KBM-7 (cell line): Measurements from ENCODE around the gene LRRC55.

ENCODE experiments used
- DNase-seq: peaks from one replicate; pipeline ENCODE4 v3.0.0-alpha.2; 2015
- in situ Hi-C: fragments of 300-500 bp; cut with MboI; formaldehyde crosslinking; loops from 2 replicates; pipeline ENCODE4 v1.14.3; 2020; ENCODE audit warnings: low sequenced_read_pairs, low pct_unique_long_range_greater_than_20kb, mixed read lengths

LRRC55 gene

GRCh38 chr11:57224537-57224936 lies 42.8 kb downstream of the LRRC55 start:
- in situ Hi-C loops = no loop called here
- DNase-seq = no peak

- in situ Hi-C loops = loop anchor here (25.0 kb wide), 1 partner anchor 391 kb away; no protein-coding TSS in a partner anchor
- DNase-seq = no peak
Observed at GRCh38 chr11:57228600-57228999, 46.8 kb downstream of the LRRC55 start.

- no peak for DNase-seq
- in situ Hi-C loops = loop anchor here (25.0 kb wide), 1 partner anchor 393 kb away; no protein-coding TSS in a partner anchor
Observed at GRCh38 chr11:57230316-57230715, 48.6 kb downstream of the LRRC55 start.

- DNase-seq = no peak
- in situ Hi-C loops = loop anchor here (25.0 kb wide), 1 partner anchor 394 kb away; no protein-coding TSS in a partner anchor
Observed at GRCh38 chr11:57230791-57231538, 49.2 kb downstream of the LRRC55 start.

- DNase-seq = no peak
- in situ Hi-C loops = loop anchor here (25.0 kb wide), 1 partner anchor 394 kb away; no protein-coding TSS in a partner anchor
Observed at GRCh38 chr11:57231539-57232253, 49.9 kb downstream of the LRRC55 start.

- in situ Hi-C loops = loop anchor here (25.0 kb wide), 1 partner anchor 396 kb away; no protein-coding TSS in a partner anchor
Observed at GRCh38 chr11:57233702-57234101, 51.9 kb downstream of the LRRC55 start.

GRCh38 chr11:57235761-57236703 lies 54.3 kb downstream of the LRRC55 start:
- no peak for DNase-seq
- in situ Hi-C loops = loop anchor here (25.0 kb wide), 1 partner anchor 399 kb away; no protein-coding TSS in a partner anchor

More at GRCh38 chr11:57233702-57234101, 51.9 kb downstream of the LRRC55 start:
- DNase-seq = no peak

GRCh38 chr11:57237204-57237681 lies 55.5 kb downstream of the LRRC55 start, which contains the start of gene APLNR:
Gene APLNR, minus strand, starts transcription at chr11:57237250. Its CDS starts 246 bp downstream, at chr11:57237004.
- peak; percentile 14 for DNase-seq
- in situ Hi-C loops = loop anchor here (25.0 kb wide), 1 partner anchor 400 kb away; no protein-coding TSS in a partner anchor

GRCh38 chr11:57239348-57239747 lies 57.6 kb downstream of the LRRC55 start:
- no peak for DNase-seq
- in situ Hi-C loops = loop anchor here (25.0 kb wide), 1 partner anchor 402 kb away; no protein-coding TSS in a partner anchor

- DNase-seq = no peak
- in situ Hi-C loops = loop anchor here (10.0 to 25.0 kb wide), 2 partner anchors 105 to 403 kb away; no protein-coding TSS in a partner anchor
Observed at GRCh38 chr11:57240007-57240406, 58.3 kb downstream of the LRRC55 start.

GRCh38 chr11:57240757-57241156 lies 59.0 kb downstream of the LRRC55 start:
- DNase-seq = no peak
- in situ Hi-C loops = loop anchor here (10.0 to 25.0 kb wide), 2 partner anchors 106 to 403 kb away; no protein-coding TSS in a partner anchor
